Sciatic nerve (tissue), 2 donors: ENCODE data around the gene TNNI3K. TPM values are rescaled to one million over a fixed set of nuclear protein-coding genes. Genes with fewer than 3 reads are reported as not detected.

ENCODE experiments used
- ATAC-seq: fragments of 200-7000 bp; cut with Tn5 transposase; one replicate; pipeline ENCODE4 v1.9.1; 2020; ENCODE audit warnings: mild to moderate bottlenecking, moderate library complexity
- DNase-seq: peaks from one replicate; pipeline ENCODE4 v3.0.0-alpha.2; 2020; ENCODE audit warnings: low spot score
- intact Hi-C: fragments of 100-400 bp; cut with DNase I; formaldehyde crosslinking; loops from one replicate; pipeline ENCODE4 v1.14.2; 2022
- total RNA-seq: library from RNA; stranded (reverse); fragmentation: NEBNext Ultra II Directional; extraction: Animal tissue kit (Norgen Biotek cat#: 25700); gene quantifications from one replicate; pipeline ENCODE4 v1.2.1, GENCODE V29; 2021
- donor health status: DM: no; HTN: no; CAD: no.
- donor health status: DM: no; HTN: no; CAD: no.

The TNNI3K gene
- total RNA-seq, 1 donor from 2014 or later: 9.6 TPM

DNA sequence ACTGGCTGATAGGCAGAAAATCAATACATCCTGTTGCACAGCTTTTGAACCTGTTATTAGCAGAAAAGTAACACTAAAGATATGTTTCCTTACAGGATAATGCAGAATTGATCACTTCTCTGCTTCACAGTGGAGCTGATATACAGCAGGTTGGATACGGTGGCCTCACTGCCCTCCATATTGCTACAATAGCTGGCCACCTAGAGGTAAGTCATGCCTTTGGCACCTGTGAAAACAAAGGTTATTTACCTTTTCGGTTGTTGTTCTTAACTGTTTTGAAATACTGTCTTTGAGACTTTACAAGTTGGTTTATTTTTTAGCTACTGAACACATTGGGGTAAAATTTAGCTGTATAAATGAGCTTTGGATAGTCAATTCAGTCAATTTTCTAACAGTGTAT is 36.3 kb downstream of the TNNI3K start:
- intact Hi-C loops: no loop called here
- no peak for DNase-seq
- ATAC-seq: no peak

DNA sequence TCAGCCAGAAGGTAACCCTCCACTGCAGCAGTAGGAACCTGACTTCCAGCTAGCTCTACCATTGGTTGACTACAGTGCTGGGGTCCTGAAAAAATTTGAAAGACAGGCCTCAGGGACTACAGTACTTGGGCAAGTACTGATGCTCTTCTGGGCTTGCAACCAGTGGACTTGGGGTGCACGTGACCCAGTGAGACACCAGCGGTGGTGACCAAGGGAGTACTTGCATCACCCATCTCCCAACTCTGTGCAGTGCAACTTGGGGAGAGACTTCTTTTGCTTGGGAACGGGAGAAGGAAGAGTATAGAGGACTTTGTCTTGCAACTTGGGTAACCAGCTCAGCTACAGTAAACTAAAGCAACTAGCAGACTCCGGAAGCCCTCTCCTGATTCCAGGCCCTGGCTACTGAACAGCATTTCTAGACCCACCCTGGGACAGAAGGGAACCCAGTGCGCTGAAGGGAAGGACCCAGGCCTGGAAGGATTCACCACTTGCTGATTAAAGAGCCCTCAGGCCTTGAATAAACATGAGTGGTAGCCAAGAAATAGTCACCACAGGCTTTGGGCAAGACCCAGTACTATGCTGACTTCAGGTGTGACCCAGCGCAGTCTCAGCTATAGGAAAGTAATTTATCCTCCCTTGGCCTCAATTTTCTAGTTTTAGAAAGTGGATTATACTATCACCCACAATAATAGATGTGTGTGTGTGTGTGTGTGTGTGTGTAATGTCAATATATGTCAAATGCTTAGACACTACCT is 45.6 kb downstream of the TNNI3K start:
- intact Hi-C loops: loop anchor here (1.0 kb wide), 1 partner anchor 10 kb away; no protein-coding TSS in a partner anchor
- DNase-seq: no peak
- ATAC-seq: no peak

DNA sequence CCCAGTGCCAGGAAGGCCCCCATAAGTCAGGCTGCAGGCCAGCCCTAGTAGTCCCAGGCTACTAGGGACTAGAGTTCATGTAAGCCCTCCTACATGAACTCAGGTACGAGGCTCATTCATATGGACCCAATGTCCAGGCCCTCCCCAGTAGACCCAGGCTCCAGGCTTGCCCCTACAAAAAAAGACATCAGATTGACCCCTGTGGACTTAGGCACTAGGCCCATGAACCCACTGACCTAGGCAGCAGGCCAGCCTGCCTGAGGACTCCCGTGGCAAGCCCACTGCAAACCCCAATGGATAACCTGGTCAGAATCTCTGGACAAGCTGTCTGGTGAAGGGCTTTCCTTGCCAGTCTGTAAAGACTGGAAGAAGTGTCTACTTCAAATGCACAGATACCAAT is 51.2 kb downstream of the TNNI3K start:
- ATAC-seq (no peak), DNase-seq (no peak)
- intact Hi-C loops: no loop called here

DNA sequence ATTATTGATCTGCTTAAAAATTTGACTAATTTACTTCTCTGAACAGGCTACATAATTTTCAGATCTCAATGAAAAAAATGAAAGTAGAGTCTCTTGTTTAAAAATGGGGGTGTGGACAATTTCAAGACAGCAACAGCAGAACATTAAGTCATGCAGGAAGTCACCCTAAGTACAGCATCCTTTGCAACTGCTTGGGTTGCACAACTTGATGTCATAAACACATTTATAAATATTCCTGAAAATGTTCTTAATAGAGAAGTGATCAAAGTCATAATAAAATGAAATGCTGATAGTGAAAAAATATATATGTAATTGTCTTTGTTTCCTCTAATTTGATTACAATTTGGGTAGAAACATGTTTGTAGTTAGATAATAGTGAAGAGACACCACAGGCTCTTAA is 79.3 kb downstream of the TNNI3K start:
- intact Hi-C loops: no loop called here
- DNase-seq (no peak), ATAC-seq (no peak)

DNA sequence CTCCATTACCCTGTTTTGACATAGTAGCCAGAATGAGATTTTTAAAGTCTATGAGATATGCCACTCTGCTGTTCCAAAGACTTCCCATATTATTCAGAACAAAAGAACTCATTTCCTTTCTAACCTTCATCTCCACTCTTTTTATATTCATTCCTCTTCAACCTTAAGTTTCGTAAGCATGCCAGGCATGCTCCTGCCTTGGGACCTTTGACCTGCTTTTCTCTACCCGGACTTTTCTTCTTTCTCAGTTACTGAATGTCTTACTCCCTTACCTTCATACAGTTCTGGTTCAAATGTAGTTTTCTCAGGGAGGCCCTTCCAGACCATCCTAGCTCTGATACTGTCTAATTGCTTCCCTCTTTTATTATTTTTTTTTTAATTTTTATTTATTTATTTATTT is 81.1 kb downstream of the TNNI3K start:
- intact Hi-C loops: no loop called here
- ATAC-seq (no peak), DNase-seq (no peak)

DNA sequence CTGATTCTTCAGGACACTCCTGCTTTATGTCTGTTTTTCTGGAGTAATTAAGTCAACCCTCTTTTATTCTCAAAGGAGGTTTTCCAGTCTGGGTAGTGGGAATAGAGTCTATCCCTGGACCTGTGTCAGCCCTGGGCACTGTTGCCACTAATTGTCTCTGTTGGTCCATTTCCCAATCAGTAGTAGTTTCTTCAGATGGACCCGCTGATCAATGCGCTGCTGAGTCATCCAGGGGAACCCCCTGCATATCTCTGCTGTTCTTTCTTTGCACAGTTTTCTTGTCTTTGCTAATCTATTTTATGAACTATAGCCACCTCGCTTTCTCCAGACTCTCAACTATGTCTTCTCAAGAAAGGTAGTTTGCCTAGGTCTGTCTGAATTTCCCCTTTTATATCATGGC is 82.5 kb downstream of the TNNI3K start:
- intact Hi-C loops: no loop called here
- DNase-seq (no peak), ATAC-seq (no peak)

DNA sequence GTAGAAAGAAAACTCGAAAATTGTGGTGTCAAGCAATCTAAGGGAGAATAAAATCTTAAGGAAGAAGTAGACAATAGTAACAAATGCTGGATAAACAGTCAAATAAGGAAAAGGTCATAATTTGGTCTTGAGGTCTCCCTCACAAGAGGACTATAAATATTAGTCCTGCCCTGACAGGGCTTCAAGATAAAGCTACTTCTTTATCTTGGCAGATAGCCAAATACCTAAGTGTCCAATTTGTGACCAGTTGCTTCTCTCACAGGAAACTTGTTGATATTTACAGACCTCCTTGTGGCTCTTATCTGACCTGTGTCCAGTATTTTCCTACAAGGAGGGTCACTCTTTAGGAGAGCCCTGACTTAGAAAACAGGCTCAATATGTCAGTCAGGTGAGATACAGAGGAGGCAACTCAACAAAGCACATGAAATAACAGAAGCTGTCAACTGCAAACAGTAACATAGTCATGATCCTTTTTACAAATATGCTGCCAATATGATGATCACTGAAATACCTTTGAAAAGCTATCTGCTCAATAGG is 88.8 kb downstream of the TNNI3K start:
- no peak for DNase-seq
- ATAC-seq: no peak
- intact Hi-C loops: no loop called here

DNA sequence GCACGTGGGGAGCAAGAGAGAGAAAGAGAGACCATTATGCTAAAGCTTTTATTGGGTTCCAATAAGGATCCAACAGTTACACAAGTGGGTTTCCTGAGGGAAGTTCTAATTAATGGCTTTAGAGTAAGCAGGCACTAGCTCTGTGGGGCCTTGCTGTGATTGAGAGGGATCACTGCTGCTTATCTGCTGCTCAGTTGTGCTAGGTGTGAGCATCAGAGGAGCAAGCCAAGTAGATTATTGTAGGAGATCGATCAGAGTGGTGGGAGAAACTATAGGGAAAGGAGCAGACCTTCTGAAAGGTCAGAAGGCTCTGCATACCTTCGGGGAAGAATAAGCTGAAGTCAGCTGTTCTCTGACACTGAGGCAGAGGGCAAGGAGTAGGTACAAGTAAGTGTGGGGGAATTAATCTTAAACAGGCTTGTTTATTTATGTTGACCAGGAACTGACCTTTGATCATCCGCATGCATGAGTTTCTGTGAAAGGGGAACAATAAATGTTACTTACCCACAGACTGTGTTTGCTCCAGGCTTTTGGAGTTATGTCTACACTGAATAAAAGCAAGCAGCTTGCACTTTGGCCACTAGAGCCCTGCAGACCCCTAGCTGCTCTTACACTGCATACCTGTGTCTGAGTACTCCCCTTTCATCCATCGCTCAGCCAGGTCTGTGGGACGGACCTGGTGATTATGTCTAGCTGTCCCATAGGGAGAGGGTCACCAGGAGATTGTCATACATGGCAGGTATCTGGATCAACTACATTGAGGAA is 89.7 kb downstream of the TNNI3K start:
- DNase-seq (no peak), ATAC-seq (no peak)
- intact Hi-C loops: no loop called here

DNA sequence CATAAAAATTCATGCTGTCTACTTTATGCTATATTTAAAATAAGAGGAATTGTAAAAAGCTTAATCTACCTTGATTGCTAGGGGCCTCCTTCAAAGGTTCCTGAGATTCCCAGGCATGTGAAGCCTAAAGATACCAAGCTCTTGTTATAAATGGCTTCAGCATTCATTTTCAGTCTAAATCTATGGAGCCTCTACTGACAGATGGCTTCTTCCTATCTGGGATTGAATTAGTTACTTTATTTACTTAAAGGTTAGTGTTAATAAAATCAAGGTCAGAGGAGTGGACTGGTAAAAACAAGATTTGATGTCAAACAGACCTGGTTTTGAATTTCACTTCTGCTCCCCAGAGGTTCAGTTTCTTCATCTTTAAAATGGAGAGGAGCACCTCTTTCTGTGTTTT is 93.7 kb downstream of the TNNI3K start:
- DNase-seq (no peak), ATAC-seq (no peak)
- intact Hi-C loops: no loop called here

DNA sequence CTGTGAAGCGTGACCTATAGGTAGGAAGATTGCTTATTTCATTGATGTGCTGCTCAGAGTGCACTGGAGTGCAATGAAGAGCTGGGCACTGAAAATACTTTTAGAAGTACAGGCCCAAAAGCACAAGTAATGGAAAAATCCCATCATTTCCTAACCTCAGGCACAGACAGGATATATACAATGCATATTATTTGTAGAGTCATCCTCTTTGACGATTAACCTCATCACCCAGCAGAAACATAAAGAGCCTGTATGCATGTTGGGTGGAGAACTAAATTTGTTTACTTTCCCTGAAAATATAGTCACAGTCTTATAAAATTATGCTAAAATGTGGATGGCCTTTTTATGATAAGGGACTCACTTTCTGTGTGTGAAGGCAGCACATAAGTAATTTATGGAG is 98.1 kb downstream of the TNNI3K start:
- ATAC-seq (no peak), DNase-seq (no peak)
- intact Hi-C loops: no loop called here

DNA sequence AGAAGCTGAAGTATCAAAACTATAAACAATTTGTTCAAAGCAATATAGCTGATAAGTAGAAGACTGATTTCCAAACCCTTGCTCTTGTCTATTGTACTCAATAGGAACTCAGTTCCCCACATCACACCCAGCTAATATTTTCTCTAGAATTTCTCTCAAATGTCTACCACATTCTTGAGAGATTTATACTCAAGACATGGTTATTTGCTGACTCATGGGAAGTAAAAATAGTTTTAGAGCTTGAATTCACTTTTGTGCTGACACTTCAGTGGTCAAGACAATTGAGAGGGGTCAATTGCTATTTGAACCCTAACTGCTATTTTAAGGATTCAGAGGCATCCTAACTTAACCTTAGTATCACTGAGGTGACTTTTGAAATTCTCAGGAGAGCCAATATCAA is 99.0 kb downstream of the TNNI3K start:
- ATAC-seq: no peak
- intact Hi-C loops: no loop called here
- DNase-seq: no peak

DNA sequence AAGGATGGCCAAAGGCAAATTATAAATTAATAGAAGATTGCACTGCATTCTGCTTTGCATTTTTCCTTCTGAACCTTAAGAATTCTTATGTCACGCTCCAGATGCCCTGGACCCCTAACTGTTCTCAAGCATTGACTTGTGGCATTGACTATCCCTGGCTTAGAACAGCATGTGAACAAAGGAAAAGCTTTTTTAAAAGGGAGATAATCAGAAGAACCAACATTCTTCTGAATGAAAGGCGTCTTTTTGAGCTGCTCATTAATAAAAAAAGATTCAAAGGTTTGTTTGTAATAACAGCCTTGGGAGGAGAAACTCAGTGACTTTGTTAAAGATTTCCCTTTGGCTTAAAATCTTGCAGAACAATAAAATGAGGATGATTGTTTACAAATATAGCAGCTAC is 105.5 kb downstream of the TNNI3K start:
- intact Hi-C loops: no loop called here
- ATAC-seq: no peak
- no peak for DNase-seq

DNA sequence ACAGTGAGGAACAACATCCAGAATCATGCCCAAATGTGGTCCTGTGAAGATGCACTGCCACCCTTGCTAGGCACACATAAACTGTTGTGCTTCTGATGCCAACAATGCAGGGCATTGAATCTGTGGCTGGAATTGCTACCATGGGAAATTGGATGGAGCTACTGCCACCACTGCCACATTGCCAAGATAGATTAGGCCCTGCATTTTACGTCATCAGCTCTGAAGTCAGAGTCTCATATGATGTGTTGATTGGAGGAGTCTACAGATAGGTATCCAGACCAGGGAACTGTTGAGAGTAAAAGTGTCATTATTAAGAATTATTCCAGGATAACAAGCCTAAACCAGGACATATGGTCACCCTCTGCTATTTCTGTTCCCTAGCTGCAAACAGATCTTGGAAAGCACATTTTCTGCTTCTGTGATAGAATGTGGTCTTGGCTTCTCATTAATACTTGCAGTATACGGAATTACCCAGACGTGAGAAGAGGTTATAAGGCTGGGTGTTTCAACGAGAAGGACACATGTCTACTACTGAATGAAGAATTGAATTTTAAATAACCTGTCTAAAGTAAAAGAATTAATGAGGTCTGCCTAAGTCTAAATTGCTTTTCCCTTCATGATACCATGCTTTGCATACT is 106.6 kb downstream of the TNNI3K start:
- DNase-seq (no peak), ATAC-seq (no peak)
- intact Hi-C loops: no loop called here

DNA sequence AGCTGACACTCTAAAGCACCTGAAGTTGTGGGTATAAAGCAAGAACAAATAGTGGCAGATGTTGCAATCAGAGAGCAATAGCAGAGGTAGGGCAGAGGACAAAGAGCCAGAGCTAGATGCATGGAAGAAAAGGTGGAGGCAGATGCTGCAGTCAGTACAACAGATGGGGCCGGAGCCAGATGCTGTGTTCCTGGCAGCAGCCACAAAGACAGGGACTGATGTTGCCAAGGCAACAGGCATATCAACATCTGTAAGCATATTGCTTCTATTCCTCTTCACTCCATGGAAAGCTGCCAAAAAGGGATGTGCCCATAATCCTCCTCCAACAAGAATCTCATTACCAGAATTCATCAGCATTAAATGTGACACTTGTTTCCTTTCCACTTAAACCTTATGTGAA is 108.0 kb downstream of the TNNI3K start:
- DNase-seq (no peak), ATAC-seq (no peak)
- intact Hi-C loops: no loop called here

DNA sequence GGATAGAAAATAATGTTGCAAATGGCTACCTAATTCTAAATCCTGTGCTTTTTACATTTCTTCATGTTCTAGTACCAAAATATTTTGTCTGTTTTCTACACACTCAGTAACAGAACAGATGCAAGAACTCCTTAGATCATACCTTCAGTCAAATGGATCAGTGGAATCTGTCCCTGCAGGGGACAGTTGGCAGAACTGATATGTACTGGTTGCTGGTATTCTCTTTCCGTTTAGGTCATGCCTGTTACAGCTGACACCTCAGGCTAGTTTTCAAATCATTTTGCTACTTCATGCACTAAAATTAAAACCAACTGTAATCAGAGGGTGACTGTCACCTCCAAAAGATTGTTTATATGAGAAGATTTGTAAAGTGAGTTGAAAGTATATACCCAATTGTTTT is 109.2 kb downstream of the TNNI3K start:
- DNase-seq: no peak
- intact Hi-C loops: no loop called here
- ATAC-seq: no peak

DNA sequence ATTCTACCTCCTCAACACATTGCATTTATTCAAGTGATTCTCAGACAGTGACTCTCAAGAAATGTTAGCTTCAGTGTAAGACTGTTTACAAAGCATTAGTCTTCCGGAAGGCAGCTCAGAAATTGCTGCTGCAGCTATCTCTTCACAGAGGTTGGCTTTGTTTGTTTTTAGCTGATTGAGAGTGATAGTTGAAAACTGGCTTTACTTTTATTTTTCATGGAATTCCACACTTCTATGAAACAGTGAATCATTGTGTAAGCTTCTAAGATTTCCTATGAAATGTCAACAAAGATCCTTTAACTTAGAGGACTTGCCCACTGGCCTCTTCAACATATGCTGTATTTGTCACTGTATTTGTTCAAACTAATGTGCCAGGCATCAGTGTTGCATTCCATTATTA is 121.3 kb downstream of the TNNI3K start:
- DNase-seq: no peak
- peak; percentile 62 for ATAC-seq
- intact Hi-C loops: no loop called here

DNA sequence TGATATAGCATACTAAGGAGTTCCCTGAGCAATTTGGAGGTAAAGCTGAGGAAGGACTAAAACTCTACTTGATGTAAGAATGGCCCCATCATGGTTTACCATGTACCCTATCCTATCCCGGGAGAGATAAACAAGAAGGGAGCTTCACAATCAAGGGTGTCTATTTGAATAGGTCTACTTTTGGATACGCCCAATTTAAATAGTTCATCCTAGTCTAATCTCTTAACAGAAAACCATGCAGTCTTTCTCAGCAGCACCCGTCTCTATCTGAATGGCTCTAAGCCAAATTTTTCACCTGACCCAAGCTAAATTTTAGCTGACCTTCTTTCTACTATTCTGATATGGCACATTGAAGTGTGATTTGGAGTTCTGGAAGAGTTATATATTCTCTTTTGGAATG is 122.0 kb downstream of the TNNI3K start:
- ATAC-seq (no peak), DNase-seq (no peak)
- intact Hi-C loops: no loop called here

DNA sequence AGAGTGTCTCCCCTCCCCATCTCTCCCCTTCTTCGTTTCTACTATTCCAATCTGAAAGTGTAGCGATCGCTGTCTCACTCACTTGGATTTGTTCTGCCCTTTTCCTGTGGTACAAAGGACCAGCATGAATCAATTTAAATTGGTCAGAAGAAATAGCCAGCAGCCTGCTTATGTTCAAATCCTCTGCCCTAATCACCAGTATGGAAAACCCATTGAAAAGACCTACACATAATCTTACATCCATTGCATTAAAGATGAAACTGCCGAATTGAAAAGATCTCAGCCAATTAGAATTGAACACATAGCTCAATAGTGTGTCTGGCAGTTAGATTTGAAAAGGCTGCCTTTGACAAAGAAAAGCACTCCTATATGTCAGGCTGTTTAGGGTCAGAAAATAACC is 122.6 kb downstream of the TNNI3K start:
- DNase-seq: no peak
- ATAC-seq: no peak
- intact Hi-C loops: no loop called here

DNA sequence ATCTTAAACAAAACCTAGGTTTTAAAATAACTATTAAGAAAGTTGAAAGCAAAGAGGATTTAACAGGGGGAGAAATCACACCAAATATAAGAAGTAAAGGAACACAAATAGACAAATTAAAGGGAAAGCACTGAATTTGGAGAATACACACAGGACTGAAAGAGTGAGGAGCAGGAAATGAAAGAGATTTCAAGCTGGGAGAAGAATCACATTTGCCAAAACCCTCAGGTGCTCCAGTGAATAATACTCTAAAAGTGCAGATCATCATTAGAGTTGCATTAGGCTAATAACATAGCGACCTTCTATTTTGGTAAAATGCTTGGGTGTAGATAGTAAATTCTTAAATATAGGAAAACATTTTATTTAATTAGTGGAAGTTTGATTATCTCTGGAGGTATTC is 127.5 kb downstream of the TNNI3K start:
- intact Hi-C loops: no loop called here
- no peak for ATAC-seq
- no peak for DNase-seq

DNA sequence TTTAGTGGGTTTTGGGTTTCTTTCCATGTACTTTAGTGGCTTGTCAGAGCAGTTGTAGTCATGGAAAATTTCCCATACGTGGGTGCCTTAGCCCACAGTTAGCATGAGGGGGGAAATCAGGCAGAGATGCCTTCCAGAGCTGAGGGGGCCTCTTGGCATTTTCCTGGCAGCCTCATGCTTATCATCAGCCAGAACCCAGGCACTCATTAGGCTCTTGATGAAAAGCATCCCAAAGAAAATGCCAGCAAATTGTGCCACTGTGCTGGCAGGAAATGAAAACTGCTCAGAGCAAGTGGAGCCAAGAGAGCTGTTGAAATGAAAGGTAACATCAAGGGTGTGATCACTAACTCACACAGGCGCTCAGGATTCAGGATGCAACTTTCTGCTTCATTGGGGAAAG is 128.0 kb downstream of the TNNI3K start:
- ATAC-seq (no peak), DNase-seq (no peak)
- intact Hi-C loops: no loop called here
